ENCODE data around the gene L3MBTL4.

L3MBTL4 gene

GRCh38 chr18:6009756-6010155, 405.0 kb downstream of the L3MBTL4 start:
- in situ Hi-C loops (cut with MboI; ENCODE audit: low sequenced_read_pairs), result no loop called here

- in situ Hi-C loops (cut with MboI; ENCODE audit: low sequenced_read_pairs), result no loop called here
Observed at GRCh38 chr18:6004683-6005082, 410.0 kb downstream of the L3MBTL4 start.

GRCh38 chr18:6004119-6004518, 410.6 kb downstream of the L3MBTL4 start:
- in situ Hi-C loops (cut with MboI; ENCODE audit: low sequenced_read_pairs), result no loop called here

GRCh38 chr18:6001867-6002266, 412.8 kb downstream of the L3MBTL4 start:
- in situ Hi-C loops (cut with MboI; ENCODE audit: low sequenced_read_pairs), result no loop called here

GRCh38 chr18:5998907-5999306, 415.8 kb downstream of the L3MBTL4 start:
- in situ Hi-C loops (cut with MboI; ENCODE audit: low sequenced_read_pairs), result no loop called here

- in situ Hi-C loops (cut with MboI; ENCODE audit: low sequenced_read_pairs), result no loop called here
Observed at GRCh38 chr18:5998166-5998881, 416.4 kb downstream of the L3MBTL4 start.

GRCh38 chr18:5997361-5997760, 417.4 kb downstream of the L3MBTL4 start:
- in situ Hi-C loops (cut with MboI; ENCODE audit: low sequenced_read_pairs), result no loop called here

GRCh38 chr18:5995626-5996025, 419.1 kb downstream of the L3MBTL4 start:
- in situ Hi-C loops (cut with MboI; ENCODE audit: low sequenced_read_pairs), result no loop called here

GRCh38 chr18:5993938-5994337, 420.8 kb downstream of the L3MBTL4 start:
- in situ Hi-C loops (cut with MboI; ENCODE audit: low sequenced_read_pairs), result no loop called here

GRCh38 chr18:5992381-5992780, 422.3 kb downstream of the L3MBTL4 start:
- in situ Hi-C loops (cut with MboI; ENCODE audit: low sequenced_read_pairs), result no loop called here

GRCh38 chr18:5987249-5987648, 427.5 kb downstream of the L3MBTL4 start:
- in situ Hi-C loops (cut with MboI; ENCODE audit: low sequenced_read_pairs), result no loop called here

GRCh38 chr18:5986257-5986931, 428.3 kb downstream of the L3MBTL4 start:
- in situ Hi-C loops (cut with MboI; ENCODE audit: low sequenced_read_pairs), result no loop called here

- in situ Hi-C loops (cut with MboI; ENCODE audit: low sequenced_read_pairs), result no loop called here
Observed at GRCh38 chr18:5984245-5984644, 430.5 kb downstream of the L3MBTL4 start.

- in situ Hi-C loops (cut with MboI; ENCODE audit: low sequenced_read_pairs), result no loop called here
Observed at GRCh38 chr18:5983488-5983887, 431.2 kb downstream of the L3MBTL4 start.

- in situ Hi-C loops (cut with MboI; ENCODE audit: low sequenced_read_pairs), result no loop called here
Observed at GRCh38 chr18:5982332-5982731, 432.4 kb downstream of the L3MBTL4 start.

- in situ Hi-C loops (cut with MboI; ENCODE audit: low sequenced_read_pairs), result no loop called here
Observed at GRCh38 chr18:5980721-5981120, 434.0 kb downstream of the L3MBTL4 start.

GRCh38 chr18:5979971-5980457, 434.7 kb downstream of the L3MBTL4 start:
- in situ Hi-C loops (cut with MboI; ENCODE audit: low sequenced_read_pairs), result no loop called here

- in situ Hi-C loops (cut with MboI; ENCODE audit: low sequenced_read_pairs), result no loop called here
Observed at GRCh38 chr18:5979176-5979888, 435.4 kb downstream of the L3MBTL4 start.

- in situ Hi-C loops (cut with MboI; ENCODE audit: low sequenced_read_pairs), result no loop called here
Observed at GRCh38 chr18:5977022-5977421, 437.7 kb downstream of the L3MBTL4 start.

- in situ Hi-C loops (cut with MboI; ENCODE audit: low sequenced_read_pairs), result no loop called here
Observed at GRCh38 chr18:5975111-5976002, 439.4 kb downstream of the L3MBTL4 start.

- in situ Hi-C loops (cut with MboI; ENCODE audit: low sequenced_read_pairs), result no loop called here
Observed at GRCh38 chr18:5974696-5975095, 440.0 kb downstream of the L3MBTL4 start.
